HG03460 (cell line): Measurements from ENCODE around the gene HYAL1.
A peak's percentile ranks its signal among the peaks of the same experiment; 100 is the strongest.

Experiments used
- ATAC-seq: cut with Tn5 transposase; IDR thresholded peaks from one replicate; pipeline ENCODE4 v1.9.1; 2021; ENCODE audit not compliant: unreplicated experiment

HYAL1 gene

DNA sequence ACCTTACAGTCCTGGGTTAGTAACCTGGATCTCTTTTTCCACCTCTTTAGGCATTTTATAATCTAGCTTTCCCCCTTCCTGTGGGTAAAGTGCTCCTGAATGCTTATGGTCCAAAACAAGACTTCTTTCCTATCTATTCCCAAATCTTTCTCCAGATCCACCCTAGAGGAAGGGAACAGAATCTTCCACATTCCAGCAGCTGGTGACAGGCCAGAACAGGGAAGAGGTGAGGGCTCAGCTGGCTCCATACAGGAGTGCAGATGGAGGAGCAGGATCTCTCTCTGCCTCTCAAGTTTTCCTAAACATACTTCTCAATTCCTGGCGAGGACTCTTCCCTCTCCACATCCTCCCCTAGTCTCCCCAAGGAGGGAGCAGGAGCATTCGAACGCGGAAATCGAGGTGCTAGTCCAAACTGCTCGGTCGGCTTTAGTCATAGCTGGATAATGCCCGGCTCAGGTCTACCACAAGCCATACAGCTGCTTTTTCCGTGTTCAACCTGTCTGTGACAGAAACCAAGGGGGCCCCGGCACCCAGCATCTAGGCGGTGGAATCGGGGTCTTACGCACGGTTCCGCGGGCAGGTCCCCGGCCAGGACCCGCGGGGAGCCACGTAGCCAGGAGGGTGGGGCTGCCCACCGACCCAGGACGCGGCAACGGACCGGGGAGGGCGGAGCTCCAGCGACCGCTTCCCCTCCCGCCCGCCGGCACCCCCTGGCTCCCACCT lies 33.2 kb upstream of the HYAL1 start:
- peak; percentile 30 for ATAC-seq

- ATAC-seq, result no peak
Observed at GRCh38 chr3:50334339-50335075, 31.1 kb upstream of the HYAL1 start.

DNA sequence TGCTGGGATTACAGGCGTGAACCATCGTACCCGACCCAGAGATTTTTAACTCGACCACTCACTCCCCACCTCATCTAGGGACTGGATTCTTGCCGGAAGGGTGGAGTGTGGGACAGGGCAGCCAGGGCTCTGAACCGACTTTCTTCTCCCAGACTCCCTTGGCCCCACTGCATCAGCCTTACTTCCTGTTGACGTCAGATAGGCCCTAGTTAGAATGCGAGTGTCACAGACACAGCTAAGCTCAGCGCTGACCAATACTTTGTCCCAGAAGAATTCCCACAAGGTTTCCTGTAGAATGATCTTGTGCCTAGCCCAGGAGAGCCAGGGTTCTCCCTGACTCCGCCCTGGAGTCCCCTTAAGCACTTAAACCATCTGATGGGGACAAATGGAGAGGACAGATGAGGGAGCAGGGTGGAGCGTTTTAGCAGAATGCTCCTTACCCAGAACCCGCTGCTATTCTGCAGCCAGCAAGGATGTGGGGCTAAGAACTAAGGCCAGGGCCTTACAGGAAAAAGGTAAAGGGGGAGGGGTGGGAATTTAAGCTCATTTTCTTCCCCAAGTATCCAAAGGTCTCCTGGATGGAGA lies 30.5 kb upstream of the HYAL1 start:
- no peak for ATAC-seq

DNA sequence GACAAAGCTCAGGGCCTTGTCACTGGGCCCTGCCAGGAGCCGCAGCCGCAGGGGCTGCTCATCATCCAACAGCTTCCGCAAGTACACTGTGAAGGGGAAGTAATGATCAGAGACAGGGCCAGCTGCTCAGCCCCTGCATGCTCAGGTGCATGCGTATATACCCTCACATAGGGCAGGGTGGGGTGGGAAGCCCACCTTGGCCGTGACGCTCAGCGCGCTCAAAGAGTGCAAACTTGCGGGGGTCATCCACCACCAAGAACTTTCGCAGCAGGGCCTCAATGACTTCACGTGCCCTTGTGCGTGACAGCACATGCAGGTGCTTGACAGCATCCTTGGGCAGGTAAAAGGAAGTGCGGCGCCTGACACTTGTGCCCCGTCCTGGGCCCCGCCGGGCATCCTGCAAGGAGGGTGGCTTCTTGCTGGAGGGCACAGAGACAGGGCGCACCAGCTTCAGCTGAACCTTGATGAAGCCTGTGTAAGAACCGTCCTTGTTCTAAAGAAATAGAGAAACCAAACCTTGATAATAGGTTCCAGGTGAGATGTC lies 28.1 kb upstream of the HYAL1 start:
- no peak for ATAC-seq

DNA sequence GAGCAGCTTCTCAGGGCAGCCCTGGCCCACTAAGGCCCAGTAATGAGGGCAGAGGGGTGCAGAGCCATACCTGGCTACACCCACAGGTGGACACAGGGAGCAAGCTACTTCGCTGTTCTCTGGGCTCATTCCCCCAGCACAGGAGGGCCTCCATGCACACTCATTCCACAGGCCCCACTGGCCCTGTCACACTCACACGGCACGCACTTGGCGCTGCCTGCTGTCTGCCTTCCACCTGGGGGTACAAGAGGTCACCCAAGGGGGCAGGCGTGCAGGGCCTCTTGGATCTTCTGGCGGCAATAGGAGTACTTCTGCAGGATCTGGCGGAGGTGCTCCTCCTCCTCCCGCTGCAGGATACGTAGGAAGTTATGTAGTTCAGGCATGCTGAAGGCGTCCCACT lies 27.0 kb upstream of the HYAL1 start:
- ATAC-seq, result no peak

- peak; percentile 80 for ATAC-seq
Observed at GRCh38 chr3:50327943-50328691, 24.7 kb upstream of the HYAL1 start, which contains the start of gene TUSC2. Gene TUSC2 (minus strand): TSS chr3:50328223. CDS start chr3:50328099, 124 bp downstream.

DNA sequence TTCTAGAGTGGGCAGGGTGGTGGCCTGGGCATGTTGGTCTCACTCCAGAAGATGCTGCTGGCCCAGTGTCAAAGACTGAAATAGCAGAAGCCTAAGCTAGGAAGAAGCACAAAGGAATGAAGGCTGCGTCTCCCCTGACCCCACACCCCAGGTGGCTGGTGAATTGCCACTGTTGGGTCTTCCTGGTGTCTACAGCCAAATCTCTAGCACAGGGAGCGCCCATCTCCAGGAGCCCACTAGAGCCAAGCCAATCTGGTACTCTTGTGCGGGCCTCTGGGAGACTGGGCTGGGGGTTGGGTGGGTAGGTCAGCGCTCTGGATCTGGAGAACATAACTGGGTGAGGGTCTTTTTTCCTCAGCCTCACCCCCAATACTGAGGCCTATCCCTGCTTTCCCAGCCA lies 23.8 kb upstream of the HYAL1 start:
- no peak for ATAC-seq

GRCh38 chr3:50326182-50326541 lies 22.8 kb upstream of the HYAL1 start:
- no peak for ATAC-seq

GRCh38 chr3:50325497-50326181 lies 22.3 kb upstream of the HYAL1 start:
- no peak for ATAC-seq

DNA sequence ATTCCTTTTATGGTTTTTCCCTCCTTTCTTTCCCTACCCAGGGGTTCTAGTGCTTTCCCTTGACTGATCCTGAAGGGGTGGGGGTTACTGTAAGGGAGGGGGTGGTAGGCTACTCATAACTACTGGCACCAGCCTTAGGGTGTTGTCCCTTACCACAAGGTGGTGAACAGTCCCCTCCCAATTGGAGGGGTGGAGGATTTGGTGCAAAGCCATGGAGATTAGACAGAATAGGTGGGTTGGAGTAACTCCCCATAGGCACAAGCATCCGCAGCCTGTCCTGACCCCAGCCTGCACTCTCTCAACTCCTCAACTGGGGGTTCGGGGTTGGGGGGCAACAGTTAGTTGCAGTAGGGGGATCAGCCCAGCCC lies 21.7 kb upstream of the HYAL1 start:
- ATAC-seq, result no peak

- no peak for ATAC-seq
Observed at GRCh38 chr3:50324351-50325112, 21.2 kb upstream of the HYAL1 start.

- no peak for ATAC-seq
Observed at GRCh38 chr3:50323614-50324199, 20.3 kb upstream of the HYAL1 start.

DNA sequence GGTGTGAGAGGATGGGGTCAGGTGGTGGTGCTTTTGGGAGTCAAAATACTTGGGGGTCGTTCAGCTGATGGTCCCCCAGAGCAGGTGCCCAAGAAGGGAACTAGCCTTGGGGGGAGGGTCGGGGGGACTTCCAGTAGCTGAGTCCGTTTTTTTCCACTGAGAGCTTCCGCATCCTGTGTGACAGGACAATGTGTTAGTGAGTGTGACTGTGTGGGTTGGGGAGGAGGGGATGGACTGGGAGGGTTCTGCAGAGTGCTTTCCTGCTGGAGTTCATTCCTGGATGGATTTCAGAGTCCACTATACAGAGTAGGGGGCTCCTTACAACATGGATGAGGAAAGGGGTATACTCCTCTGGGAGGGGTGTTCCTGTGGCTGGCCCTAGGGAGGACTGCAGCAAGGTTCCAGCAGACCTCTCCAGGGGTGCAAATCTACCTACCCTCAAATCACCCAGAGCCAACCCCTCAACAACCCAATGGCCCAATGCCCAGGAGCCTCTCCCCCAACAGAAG lies 19.8 kb upstream of the HYAL1 start:
- ATAC-seq, result no peak

- no peak for ATAC-seq
Observed at GRCh38 chr3:50322386-50323091, 19.2 kb upstream of the HYAL1 start, which contains the start of gene HYAL2. Gene HYAL2 (minus strand): TSS chr3:50322745. CDS start chr3:50320489, 2,256 bp downstream.

DNA sequence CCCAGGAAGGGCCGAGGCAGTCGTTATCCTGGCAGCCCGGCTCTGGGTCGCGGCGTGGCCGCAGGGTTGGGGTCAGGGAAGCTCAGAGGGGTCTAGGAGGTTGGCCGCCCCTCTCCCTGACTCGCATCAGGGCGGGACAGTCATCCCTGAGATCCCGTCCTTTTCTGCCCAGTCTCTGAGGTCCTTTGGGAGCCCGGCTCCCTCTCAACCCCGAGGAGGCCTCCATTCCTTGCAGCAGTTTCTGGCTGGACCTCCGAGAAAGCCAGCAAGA lies 18.7 kb upstream of the HYAL1 start:
- ATAC-seq, result no peak

DNA sequence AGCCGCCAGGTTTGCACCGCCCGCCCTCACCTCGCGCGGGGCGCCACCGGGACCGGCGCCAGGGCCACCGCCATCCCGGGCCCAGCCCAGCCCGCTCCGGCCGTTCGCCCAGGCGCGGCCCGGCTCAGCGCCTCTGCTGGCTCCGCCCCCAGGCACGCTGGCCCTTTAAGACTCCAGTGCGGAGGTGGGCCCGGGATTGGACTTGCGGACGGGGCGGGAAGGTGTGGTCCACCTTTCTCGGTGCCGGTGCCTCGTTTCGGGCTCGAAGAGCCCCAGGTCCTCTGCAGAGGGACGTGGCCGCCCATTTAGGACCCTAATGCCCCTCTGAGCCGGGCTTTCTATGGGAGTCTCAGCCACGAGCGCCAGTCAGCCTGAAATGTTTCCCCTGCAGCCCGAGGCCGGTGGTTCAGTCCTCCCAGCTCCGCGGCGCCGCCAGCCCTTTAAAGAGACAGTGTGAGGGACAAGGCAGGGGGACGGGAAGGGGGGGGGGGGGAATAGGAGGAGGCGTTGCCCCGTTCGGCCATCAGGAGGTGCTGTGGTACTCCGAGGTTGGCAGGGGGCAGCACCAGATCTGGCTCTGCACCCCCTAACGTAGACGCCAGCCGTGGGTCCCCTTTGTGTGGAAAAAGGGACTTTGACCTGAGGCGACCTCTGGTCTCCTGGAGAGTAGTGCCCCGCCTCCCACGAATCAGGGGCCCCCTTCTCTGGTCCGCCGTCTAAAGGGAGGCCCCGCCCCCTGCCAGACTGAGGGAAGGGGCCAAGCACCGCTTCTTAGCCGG lies 18.2 kb upstream of the HYAL1 start:
- peak; percentile 75 for ATAC-seq

GRCh38 chr3:50320853-50321335 lies 17.5 kb upstream of the HYAL1 start:
- peak; percentile 49 for ATAC-seq
